Measurements from ENCODE around the gene ERBB4.

Gene ERBB4

GRCh38 chr2:211864328-211864727 lies 674.3 kb downstream of the ERBB4 start:
- no peak for DNase-seq (ENCODE audit: low read depth)
- H3K4me3 ChIP-seq (ENCODE audit: low read length) = no peak overlapping the region

GRCh38 chr2:211860224-211860623 lies 678.4 kb downstream of the ERBB4 start:
- DNase-seq (ENCODE audit: low read depth) = no peak
- TF ChIP-seq, protein P1, sequence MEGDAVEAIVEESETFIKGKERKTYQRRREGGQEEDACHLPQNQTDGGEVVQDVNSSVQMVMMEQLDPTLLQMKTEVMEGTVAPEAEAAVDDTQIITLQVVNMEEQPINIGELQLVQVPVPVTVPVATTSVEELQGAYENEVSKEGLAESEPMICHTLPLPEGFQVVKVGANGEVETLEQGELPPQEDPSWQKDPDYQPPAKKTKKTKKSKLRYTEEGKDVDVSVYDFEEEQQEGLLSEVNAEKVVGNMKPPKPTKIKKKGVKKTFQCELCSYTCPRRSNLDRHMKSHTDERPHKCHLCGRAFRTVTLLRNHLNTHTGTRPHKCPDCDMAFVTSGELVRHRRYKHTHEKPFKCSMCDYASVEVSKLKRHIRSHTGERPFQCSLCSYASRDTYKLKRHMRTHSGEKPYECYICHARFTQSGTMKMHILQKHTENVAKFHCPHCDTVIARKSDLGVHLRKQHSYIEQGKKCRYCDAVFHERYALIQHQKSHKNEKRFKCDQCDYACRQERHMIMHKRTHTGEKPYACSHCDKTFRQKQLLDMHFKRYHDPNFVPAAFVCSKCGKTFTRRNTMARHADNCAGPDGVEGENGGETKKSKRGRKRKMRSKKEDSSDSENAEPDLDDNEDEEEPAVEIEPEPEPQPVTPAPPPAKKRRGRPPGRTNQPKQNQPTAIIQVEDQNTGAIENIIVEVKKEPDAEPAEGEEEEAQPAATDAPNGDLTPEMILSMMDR (IDR thresholded peaks at IDR 0.05; ENCODE audit: insufficient read depth, low read depth, low read length, missing control alignments) = no peak
- no peak overlapping the region for H3K4me3 ChIP-seq (ENCODE audit: low read length)

More at GRCh38 chr2:211864328-211864727, 674.3 kb downstream of the ERBB4 start:
- TF ChIP-seq, protein P1 (IDR thresholded peaks at IDR 0.05; ENCODE audit: insufficient read depth, low read depth, low read length, missing control alignments) = no peak

DNA sequence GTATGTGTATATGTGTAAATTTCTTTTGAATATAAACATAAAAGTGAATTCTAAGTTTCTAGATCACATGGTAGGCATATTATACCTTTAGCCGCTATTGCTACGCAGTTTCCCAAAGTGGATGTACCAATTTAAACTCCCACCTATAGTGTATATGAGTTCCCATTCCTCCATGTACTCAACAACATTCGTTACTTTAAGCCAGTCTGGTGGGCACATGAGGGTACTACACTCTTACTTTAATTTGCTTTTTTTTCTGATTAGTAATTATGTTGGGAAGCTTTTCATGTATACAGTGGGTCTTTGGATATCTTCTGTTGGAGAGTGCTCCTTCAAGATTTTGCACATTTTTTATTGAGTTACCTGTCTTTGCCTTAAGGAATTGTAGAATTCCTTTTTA lies 683.8 kb downstream of the ERBB4 start:
- H3K4me3 ChIP-seq (ENCODE audit: low read length) = no peak overlapping the region
- no peak for DNase-seq (ENCODE audit: low read depth)
- TF ChIP-seq, protein P1 (IDR thresholded peaks at IDR 0.05; ENCODE audit: insufficient read depth, low read depth, low read length, missing control alignments) = no peak

- TF ChIP-seq, protein P1 (IDR thresholded peaks at IDR 0.05; ENCODE audit: insufficient read depth, low read depth, low read length, missing control alignments) = no peak
- no peak overlapping the region for H3K4me3 ChIP-seq (ENCODE audit: low read length)
- DNase-seq (ENCODE audit: low read depth) = no peak
These were observed 691.9 kb downstream of the ERBB4 start for GRCh38 chr2:211846714-211847113.

DNA sequence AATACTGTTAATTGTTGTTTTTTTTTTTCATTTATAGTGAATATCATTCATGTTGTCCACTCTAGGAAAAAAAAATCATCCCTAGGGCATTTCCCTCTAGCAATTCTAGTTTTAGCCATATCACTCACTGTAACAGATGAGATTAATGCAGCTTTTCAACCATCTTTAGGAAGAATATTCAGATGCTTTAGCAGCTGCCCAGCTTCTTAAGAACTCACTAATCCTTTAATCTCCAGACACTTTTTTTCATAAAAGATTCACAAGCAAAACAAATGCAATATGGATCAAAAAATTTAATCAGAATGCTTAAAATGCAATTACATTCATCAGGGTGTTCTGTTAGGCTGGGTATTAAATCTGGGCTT lies 692.6 kb downstream of the ERBB4 start:
- no peak for DNase-seq (ENCODE audit: low read depth)
- TF ChIP-seq, protein P1 (IDR thresholded peaks at IDR 0.05; ENCODE audit: insufficient read depth, low read depth, low read length, missing control alignments) = no peak
- no peak overlapping the region for H3K4me3 ChIP-seq (ENCODE audit: low read length)

DNA sequence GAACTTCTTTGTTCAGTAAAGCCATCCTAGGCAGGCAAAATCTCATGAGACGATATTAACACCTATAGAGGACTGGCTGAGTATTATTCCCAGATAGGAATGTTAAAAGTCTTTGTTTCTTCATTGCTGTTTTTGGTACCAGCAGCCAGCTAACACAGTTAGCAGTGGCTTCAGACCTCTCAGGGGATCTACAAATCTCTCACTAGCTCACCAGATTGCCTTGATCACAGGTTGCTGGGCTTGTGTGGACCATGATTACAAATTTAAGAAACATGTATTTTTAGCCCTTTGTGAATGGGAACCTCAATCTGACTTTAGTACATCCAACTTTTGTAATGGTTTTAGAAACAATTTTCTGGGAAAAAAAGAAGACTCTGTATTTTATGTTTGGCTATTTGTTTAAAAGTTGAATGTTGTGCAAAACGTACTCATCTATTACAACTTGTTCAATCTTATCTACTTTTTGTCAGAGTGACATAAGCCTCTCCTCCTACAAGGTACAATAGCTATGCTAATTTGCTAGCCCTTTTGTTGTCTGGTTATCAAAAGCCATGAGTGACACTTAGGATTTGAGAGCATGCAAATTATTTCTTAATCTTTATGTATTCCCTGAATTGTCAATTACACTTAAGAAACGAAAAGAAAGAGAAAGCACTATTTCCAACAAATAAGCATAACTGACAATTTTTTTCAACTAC lies 693.1 kb downstream of the ERBB4 start:
- no peak overlapping the region for H3K4me3 ChIP-seq (ENCODE audit: low read length)
- TF ChIP-seq, protein P1 (IDR thresholded peaks at IDR 0.05; ENCODE audit: insufficient read depth, low read depth, low read length, missing control alignments) = no peak
- DNase-seq (ENCODE audit: low read depth) = no peak

- TF ChIP-seq, protein P1 (IDR thresholded peaks at IDR 0.05; ENCODE audit: insufficient read depth, low read depth, low read length, missing control alignments) = no peak
- peak; percentile 24 for DNase-seq (ENCODE audit: low read depth)
- no peak overlapping the region for H3K4me3 ChIP-seq (ENCODE audit: low read length)
These were observed 700.9 kb downstream of the ERBB4 start for GRCh38 chr2:211837706-211838105.

Data from epithelial cell of esophagus (primary cell).